ENCODE results near the gene STT3B. TPM values are rescaled to one million over a fixed set of nuclear protein-coding genes. Genes with fewer than 3 reads are reported as not detected.

STT3B gene
- total RNA-seq, 2 experiments from 2014 or later, result 111 to 113 TPM

DNA sequence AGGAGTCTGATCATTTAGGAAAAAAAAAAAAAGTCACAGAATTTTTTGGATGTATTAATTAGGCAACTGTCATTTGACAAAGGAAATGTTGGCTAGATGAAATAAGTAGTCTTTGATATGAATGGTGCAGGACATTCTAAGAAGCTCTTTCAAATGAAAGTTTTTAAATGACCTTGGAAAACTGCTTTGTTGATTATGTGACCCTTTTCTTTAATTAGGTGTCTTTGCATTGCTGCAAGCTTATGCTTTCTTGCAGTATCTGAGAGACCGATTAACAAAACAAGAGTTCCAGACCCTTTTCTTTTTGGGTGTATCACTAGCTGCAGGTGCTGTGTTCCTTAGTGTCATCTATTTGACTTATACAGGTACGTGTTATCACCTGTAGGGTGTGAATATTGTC is 84.0 kb downstream of the STT3B start:
- Mint-ChIP-seq H3K27ac (no peak overlapping the region), H3K4me3 (no peak overlapping the region), H3K4me1 (ENCODE audit: low read depth) (peaks cover 48% of the 10 kb centered on the region), H3K27me3 (no peaks in the 10 kb centered on the region), H3K9me3 (no peaks in the 10 kb centered on the region), H3K36me3 (ENCODE audit: low read depth) (peaks cover 94% of the 10 kb centered on the region)
- TF ChIP-seq CTCF (IDR thresholded peaks at IDR 0.05), result no peak
- CTCF ChIA-PET, result interaction anchor here (0.6 kb wide), 1 partner anchor 106 kb away, joined by 3 read pairs; no protein-coding TSS in a partner anchor
- DNase-seq, result no peak
- no peak for ATAC-seq (ENCODE audit: poor library complexity)
- Histone ChIP-seq H3K4me1 (ENCODE audit: insufficient read depth, low read length) (no peaks in the 10 kb centered on the region), H3K36me3 (ENCODE audit: insufficient read depth, low read length) (peaks cover 52% of the 10 kb centered on the region), H3K27me3 (ENCODE audit: control insufficient read depth in 1 of 2, insufficient read depth in 2 of 2, low read length in 2 of 2) (no peaks in the 10 kb centered on the region), H3K27ac (ENCODE audit: low read depth in 1 of 2, low read length in 2 of 2) (no peak overlapping the region), H3K4me3 (ENCODE audit: low read length) (no peak overlapping the region), H3K9me3 (ENCODE audit: control insufficient read depth in 1 of 2, insufficient read depth in 1 of 2, low read length in 2 of 2) (no peaks in the 10 kb centered on the region)
- POLR2A ChIA-PET, result interaction anchor here (0.8 to 1.1 kb wide), 2 partner anchors 85 to 389 kb away, joined by 3 read pairs; no protein-coding TSS in a partner anchor
- intact Hi-C loops (cut with DNase I, micrococcal nuclease), result no loop called here

DNA sequence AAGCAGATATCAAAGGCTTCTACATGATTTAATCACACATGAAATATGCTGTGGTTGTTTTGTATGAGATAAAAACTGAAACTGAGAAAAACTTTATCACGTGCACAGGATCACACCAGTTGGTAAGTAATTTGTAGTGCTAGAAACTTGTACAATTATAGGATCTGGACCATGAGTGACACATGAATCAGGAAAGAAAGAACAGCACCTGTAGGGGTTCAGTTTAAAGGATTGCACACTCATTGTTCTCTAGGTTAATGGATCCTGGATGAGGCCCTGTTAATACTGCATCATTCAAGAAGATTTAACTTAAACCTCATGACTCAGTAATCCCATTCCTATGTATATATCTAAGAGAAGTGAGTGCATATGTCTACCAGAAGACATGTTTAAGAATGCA is 87.9 kb downstream of the STT3B start:
- DNase-seq (no peak), ATAC-seq (ENCODE audit: poor library complexity) (no peak)
- Mint-ChIP-seq H3K27me3 (no peaks in the 10 kb centered on the region), H3K9me3 (no peaks in the 10 kb centered on the region), H3K4me1 (ENCODE audit: low read depth) (peaks cover 17% of the 10 kb centered on the region), H3K36me3 (ENCODE audit: low read depth) (peaks cover 95% of the 10 kb centered on the region), H3K4me3 (no peak overlapping the region), H3K27ac (peak overlapping the region; percentile 24)
- H3K27me3 ChIP-seq (ENCODE audit: control insufficient read depth in 1 of 2, insufficient read depth in 2 of 2, low read length in 2 of 2), result no peaks in the 10 kb centered on the region
- TF ChIP-seq CTCF (IDR thresholded peaks at IDR 0.05), result no peak
- POLR2A ChIA-PET, result no interaction called here
- no peak overlapping the region for H3K4me3 ChIP-seq (ENCODE audit: low read length)
- peaks cover 83% of the 10 kb centered on the region for H3K36me3 ChIP-seq (ENCODE audit: insufficient read depth, low read length)
- intact Hi-C loops (cut with DNase I, micrococcal nuclease), result no loop called here
- no peaks in the 10 kb centered on the region for H3K9me3 ChIP-seq (ENCODE audit: control insufficient read depth in 1 of 2, insufficient read depth in 1 of 2, low read length in 2 of 2)
- no peaks in the 10 kb centered on the region for H3K4me1 ChIP-seq (ENCODE audit: insufficient read depth, low read length)
- no peak overlapping the region for H3K27ac ChIP-seq (ENCODE audit: low read depth in 1 of 2, low read length in 2 of 2)
- CTCF ChIA-PET, result no interaction called here

GRCh38 chr3:31621314-31621713 is 88.6 kb downstream of the STT3B start:
- no peak overlapping the region for H3K4me3 Mint-ChIP-seq

More at GRCh38 chr3:31621314-31621713, 88.6 kb downstream of the STT3B start:
- no peak for ATAC-seq (ENCODE audit: poor library complexity)
- Histone ChIP-seq H3K36me3 (ENCODE audit: insufficient read depth, low read length) (peaks cover 86% of the 10 kb centered on the region), H3K27ac (ENCODE audit: low read depth in 1 of 2, low read length in 2 of 2) (no peak overlapping the region), H3K4me3 (ENCODE audit: low read length) (no peak overlapping the region), H3K9me3 (ENCODE audit: control insufficient read depth in 1 of 2, insufficient read depth in 1 of 2, low read length in 2 of 2) (no peaks in the 10 kb centered on the region), H3K4me1 (ENCODE audit: insufficient read depth, low read length) (no peaks in the 10 kb centered on the region), H3K27me3 (ENCODE audit: control insufficient read depth in 1 of 2, insufficient read depth in 2 of 2, low read length in 2 of 2) (no peaks in the 10 kb centered on the region)
- CTCF ChIA-PET, result no interaction called here
- intact Hi-C loops (cut with DNase I, micrococcal nuclease), result no loop called here
- peaks cover 11% of the 10 kb centered on the region for H3K4me1 Mint-ChIP-seq (ENCODE audit: low read depth)
- H3K36me3 Mint-ChIP-seq (ENCODE audit: low read depth), result peaks cover 95% of the 10 kb centered on the region
- TF ChIP-seq CTCF (IDR thresholded peaks at IDR 0.05), result no peak
- H3K27ac Mint-ChIP-seq, result peak overlapping the region; percentile 24
- no peak for DNase-seq
- H3K9me3 Mint-ChIP-seq, result no peaks in the 10 kb centered on the region
- POLR2A ChIA-PET, result no interaction called here
- H3K27me3 Mint-ChIP-seq, result no peaks in the 10 kb centered on the region

Measured in CD4-positive, alpha-beta T cell (primary cell).